Thymus (tissue), 11 donors: ENCODE data around the gene LDLRAP1. TPM values are rescaled to one million over a fixed set of nuclear protein-coding genes. Genes with fewer than 3 reads are reported as not detected.
A peak's percentile ranks its signal among the peaks of the same experiment; 100 is the strongest.

ENCODE experiments used
- DNase-seq, 9 donors: peaks; one replicate each; pipeline ENCODE4 v3.0.0-alpha.2; 2013; ENCODE audit warnings: low spot score in 9 of 9, low read depth in 6 of 9, missing footprints in 1 of 9
- H3K27ac ChIP-seq, 2 donors: one replicate each; pipeline ENCODE4 v1.5.1; 2013; ENCODE audit warnings: control low read depth in 1 of 2, low read depth in 1 of 2, low read length in 1 of 2, mild to moderate bottlenecking in 1 of 2, moderate library complexity in 1 of 2
- H3K27me3 ChIP-seq, 2 donors: one replicate each; pipeline ENCODE4 v1.5.1; 2013; ENCODE audit warnings: low read length in 1 of 2; ENCODE audit not compliant: control insufficient read depth in 2 of 2, insufficient read depth in 1 of 2
- H3K36me3 ChIP-seq, 2 donors: one replicate each; pipeline ENCODE4 v1.5.1; 2013; ENCODE audit warnings: low read length in 1 of 2, mild to moderate bottlenecking in 1 of 2, moderate library complexity in 1 of 2; ENCODE audit not compliant: control insufficient read depth in 2 of 2, insufficient read depth in 2 of 2
- H3K4me1 ChIP-seq, 2 donors: one replicate each; pipeline ENCODE4 v1.5.1; 2013; ENCODE audit warnings: low read length in 2 of 2; ENCODE audit not compliant: control insufficient read depth in 2 of 2, insufficient read depth in 2 of 2
- H3K4me3 ChIP-seq, 2 donors: one replicate each; pipeline ENCODE4 v1.5.1; 2013; ENCODE audit warnings: low read length in 2 of 2, control low read depth in 1 of 2, mild to moderate bottlenecking in 1 of 2
- H3K9me3 ChIP-seq, 2 donors: one replicate each; pipeline ENCODE4 v1.5.1; 2013; ENCODE audit warnings: low read length in 1 of 2, mild to moderate bottlenecking in 1 of 2; ENCODE audit not compliant: control insufficient read depth in 2 of 2, insufficient read depth in 1 of 2
- WGBS: extraction: QIAGEN DNeasy Blood & Tissue Kit; methylation state at CpG from one replicate; pipeline ENCODE4 v1.1.7; 2013; 5-methylcytosine and 5-hydroxymethylcytosine counted together
- polyA plus RNA-seq: library from polyadenylated mRNA; stranded (reverse); fragments of 200-250 nt; gene quantifications from one replicate; pipeline ENCODE4 v1.2.3, GENCODE V29; 2013
- total RNA-seq: library from RNA; stranded (reverse); fragments of 120-200 nt; gene quantifications from one replicate; pipeline ENCODE4 v1.2.4, GENCODE V29; 2013
- donor health status: healthy.

Gene LDLRAP1
- total and polyA plus RNA-seq, 2 donors = 4.3 to 31.6 TPM

- WGBS = 92% methylated on average over 4 of the region's 4 CpGs
- H3K9me3 ChIP-seq = no peaks in the 10 kb centered on the region
Measured at GRCh38 chr1:25538191-25538767, 5.1 kb upstream of the LDLRAP1 start.

DNA sequence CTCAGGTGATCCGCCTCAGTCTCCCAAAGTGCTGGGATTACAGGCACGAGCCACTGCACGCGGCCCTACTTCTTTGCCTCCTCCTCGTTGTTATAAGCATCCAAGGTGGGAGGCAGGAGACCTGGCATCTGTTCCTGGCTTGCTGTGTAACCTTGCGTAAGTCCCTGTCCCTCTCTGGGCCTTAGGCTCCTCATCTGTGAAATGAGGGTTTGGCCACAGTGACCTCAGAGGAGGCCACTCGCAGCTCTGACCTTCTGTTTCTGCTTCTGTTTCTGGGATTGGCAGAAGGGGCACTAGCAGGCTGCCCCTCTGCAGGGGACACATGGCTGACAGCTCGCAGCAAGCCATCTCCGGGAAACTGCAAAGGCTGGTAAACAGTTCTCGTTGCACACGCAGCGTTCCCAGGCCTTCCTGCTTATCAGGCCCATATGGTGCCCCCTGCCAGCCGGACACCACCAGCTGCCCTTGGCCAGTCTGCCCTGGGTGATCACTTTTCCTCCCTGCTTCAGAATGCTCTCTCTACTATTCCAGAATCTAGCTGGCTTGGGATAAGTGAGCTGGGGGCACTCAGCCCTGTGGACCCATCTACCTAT is 2.6 kb upstream of the LDLRAP1 start:
- 98% methylated on average over 13 of the region's 13 CpGs for WGBS
- Histone ChIP-seq H3K4me3 (no peak overlapping the region), H3K27ac (no peak overlapping the region), H3K9me3 (no peaks in the 10 kb centered on the region), H3K36me3 (no peaks in the 10 kb centered on the region), H3K4me1 (peaks cover 7 to 9% of the 10 kb centered on the region in 2 donors), H3K27me3 (peaks cover 34 to 73% of the 10 kb centered on the region in 2 donors)
- DNase-seq = no peak

More at GRCh38 chr1:25538191-25538767, 5.1 kb upstream of the LDLRAP1 start:
- H3K27ac ChIP-seq = no peak overlapping the region
- H3K36me3 ChIP-seq = no peaks in the 10 kb centered on the region
- DNase-seq = no peak
- H3K4me3 ChIP-seq = no peak overlapping the region
- H3K27me3 ChIP-seq = peaks cover 14 to 48% of the 10 kb centered on the region in 2 donors
- peaks cover 6 to 9% of the 10 kb centered on the region in 2 donors for H3K4me1 ChIP-seq

DNA sequence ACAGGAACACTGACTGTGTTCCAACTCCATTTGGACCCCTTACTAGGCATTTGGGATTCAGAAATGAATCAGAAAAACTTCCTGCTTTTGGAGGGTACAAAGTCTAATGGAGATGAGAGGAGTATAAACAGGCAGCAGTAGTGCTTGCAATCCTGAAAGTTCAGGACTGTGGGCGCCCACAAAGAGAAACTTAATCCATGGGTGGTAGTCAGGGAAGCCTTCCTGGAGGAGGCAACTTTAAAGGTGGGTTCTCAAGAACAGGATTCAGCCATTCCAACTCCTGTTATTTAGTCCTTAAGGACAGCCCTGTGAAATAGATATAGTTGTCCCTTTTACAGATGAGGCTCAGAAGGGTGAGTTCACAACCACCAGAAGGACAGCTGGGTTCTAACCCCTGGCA is 2.0 kb upstream of the LDLRAP1 start:
- peaks cover 7 to 9% of the 10 kb centered on the region in 2 donors for H3K4me1 ChIP-seq

DNA sequence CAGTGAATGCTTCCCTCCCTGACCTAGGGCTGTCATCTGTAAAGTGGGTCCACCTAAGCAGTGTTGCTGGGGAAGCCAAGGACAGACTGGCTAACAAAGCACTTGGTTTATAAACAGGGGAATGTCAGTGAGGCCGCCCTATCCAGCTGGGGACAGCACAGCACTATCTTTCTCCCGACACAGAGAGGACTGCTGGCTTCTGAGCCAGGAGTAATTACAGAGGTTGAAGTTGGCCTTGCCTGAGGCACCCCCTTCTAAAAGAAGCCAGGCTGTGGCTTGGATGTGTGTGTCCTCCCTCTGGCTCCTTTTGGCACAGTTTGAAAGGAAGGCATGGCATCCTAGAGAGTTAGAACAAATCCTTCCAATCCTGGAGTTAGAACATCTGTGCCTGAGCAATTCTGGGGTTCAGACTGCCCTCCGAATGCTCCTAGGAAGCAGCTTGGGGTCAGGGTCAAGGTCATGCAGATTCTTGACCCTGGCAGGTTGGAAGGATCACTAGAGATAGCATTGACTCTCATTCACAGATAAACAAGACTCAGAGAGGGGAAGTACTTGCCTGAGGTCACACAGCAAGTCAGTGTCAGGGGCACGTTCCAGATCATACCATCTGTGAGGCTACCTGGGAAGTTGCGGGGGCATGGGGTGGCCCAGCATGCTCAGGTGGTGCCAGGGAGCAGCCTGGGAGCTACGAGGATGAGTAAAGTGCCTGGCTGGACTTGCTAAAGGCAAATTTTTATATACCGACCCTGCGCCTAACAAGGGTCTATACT is 1.3 kb upstream of the LDLRAP1 start:
- peaks cover 34 to 76% of the 10 kb centered on the region in 2 donors for H3K27me3 ChIP-seq
- DNase-seq = no peak
- no peak overlapping the region for H3K27ac ChIP-seq
- H3K9me3 ChIP-seq = no peaks in the 10 kb centered on the region
- H3K4me1 ChIP-seq = peaks cover 7 to 9% of the 10 kb centered on the region in 2 donors
- WGBS = 94% methylated on average over 8 of the region's 8 CpGs
- H3K4me3 ChIP-seq = no peak overlapping the region
- H3K36me3 ChIP-seq = no peaks in the 10 kb centered on the region

More for the DNA sequence above, 2.0 kb upstream of the LDLRAP1 start:
- peaks cover 34 to 78% of the 10 kb centered on the region in 2 donors for H3K27me3 ChIP-seq
- WGBS = 94% methylated on average over 1 of the region's 1 CpG
- no peaks in the 10 kb centered on the region for H3K9me3 ChIP-seq
- no peak overlapping the region for H3K27ac ChIP-seq
- H3K36me3 ChIP-seq = no peaks in the 10 kb centered on the region
- DNase-seq = no peak
- no peak overlapping the region for H3K4me3 ChIP-seq

- Histone ChIP-seq H3K4me3 (peak overlapping the region in 1 of 2 donors; percentile 67), H3K27ac (no peak overlapping the region), H3K27me3 (peaks cover 34 to 71% of the 10 kb centered on the region in 2 donors), H3K36me3 (no peaks in the 10 kb centered on the region), H3K9me3 (no peaks in the 10 kb centered on the region), H3K4me1 (peaks cover 7 to 9% of the 10 kb centered on the region in 2 donors)
- 54% methylated on average over 7 of the region's 7 CpGs for WGBS
- no peak for DNase-seq
Measured at GRCh38 chr1:25543005-25543424, 391 bp upstream of the LDLRAP1 start.

DNA sequence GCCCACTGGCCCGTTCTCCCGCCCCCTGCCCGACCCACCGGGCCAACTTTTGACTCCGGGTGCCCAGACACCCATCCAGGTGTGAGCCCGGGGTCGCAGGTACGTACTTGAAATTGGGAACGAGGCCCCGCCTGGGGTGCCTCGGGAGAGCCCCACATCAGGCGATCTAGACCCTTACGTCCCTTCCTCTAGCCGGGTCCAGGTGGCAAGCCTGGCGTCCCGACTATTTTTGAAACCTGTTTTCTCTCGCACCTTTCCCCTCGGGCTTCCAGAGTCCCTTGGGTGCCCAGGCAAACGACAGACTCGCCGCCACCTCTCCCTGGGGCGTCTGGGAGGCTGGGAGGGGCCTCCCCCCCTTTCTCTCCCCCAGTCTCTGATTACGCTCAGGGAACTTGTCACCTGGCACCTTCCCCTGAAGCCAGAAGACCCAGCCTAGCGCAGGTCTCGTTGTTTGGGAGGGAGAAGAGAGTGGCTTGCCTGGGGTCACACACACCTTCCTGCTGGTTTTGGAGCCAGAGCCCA is 898 bp downstream of the LDLRAP1 start:
- Histone ChIP-seq H3K4me3 (peak overlapping the region; percentile 38 to 67), H3K27me3 (peaks cover 34 to 64% of the 10 kb centered on the region in 2 donors), H3K4me1 (peaks cover 13 to 16% of the 10 kb centered on the region in 2 donors), H3K9me3 (no peaks in the 10 kb centered on the region), H3K36me3 (no peaks in the 10 kb centered on the region), H3K27ac (no peak overlapping the region)
- WGBS = 18% methylated on average over 25 of the region's 25 CpGs
- DNase-seq = no peak

DNA sequence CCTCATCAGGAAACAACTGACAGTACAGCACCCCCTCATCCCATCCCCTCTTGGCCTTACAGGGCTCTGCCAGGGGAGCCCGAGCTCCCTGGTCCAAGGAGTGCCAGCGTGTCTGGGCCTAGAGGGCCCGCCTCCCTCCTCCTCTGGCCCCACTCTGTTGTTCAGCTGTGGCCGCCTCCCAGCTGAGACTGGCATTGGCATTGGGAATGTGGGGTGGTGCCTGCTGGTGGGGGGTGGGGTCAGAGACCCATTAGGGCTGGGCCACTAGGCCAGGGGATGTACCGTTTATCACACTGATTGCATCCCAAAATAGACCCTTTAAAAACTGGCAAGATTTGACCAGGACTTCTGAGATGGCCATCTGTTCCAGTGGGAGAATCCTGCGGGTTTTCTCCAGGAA is 1.4 kb downstream of the LDLRAP1 start:
- no peaks in the 10 kb centered on the region for H3K9me3 ChIP-seq
- WGBS = 75% methylated on average over 6 of the region's 6 CpGs
- peaks cover 34 to 61% of the 10 kb centered on the region in 2 donors for H3K27me3 ChIP-seq
- H3K36me3 ChIP-seq = no peaks in the 10 kb centered on the region
- peak overlapping the region in 1 of 2 donors; percentile 18 for H3K4me3 ChIP-seq
- DNase-seq = no peak
- peaks cover 19 to 21% of the 10 kb centered on the region in 2 donors for H3K4me1 ChIP-seq
- H3K27ac ChIP-seq = no peak overlapping the region

- H3K27ac ChIP-seq = no peak overlapping the region
- H3K27me3 ChIP-seq = peaks cover 34 to 56% of the 10 kb centered on the region in 2 donors
- no peak for DNase-seq
- no peak overlapping the region for H3K4me3 ChIP-seq
- no peaks in the 10 kb centered on the region for H3K9me3 ChIP-seq
- H3K36me3 ChIP-seq = no peaks in the 10 kb centered on the region
- peaks cover 23 to 31% of the 10 kb centered on the region in 2 donors for H3K4me1 ChIP-seq
- 97% methylated on average over 3 of the region's 3 CpGs for WGBS
Measured at GRCh38 chr1:25545767-25546166, 2.4 kb downstream of the LDLRAP1 start.

DNA sequence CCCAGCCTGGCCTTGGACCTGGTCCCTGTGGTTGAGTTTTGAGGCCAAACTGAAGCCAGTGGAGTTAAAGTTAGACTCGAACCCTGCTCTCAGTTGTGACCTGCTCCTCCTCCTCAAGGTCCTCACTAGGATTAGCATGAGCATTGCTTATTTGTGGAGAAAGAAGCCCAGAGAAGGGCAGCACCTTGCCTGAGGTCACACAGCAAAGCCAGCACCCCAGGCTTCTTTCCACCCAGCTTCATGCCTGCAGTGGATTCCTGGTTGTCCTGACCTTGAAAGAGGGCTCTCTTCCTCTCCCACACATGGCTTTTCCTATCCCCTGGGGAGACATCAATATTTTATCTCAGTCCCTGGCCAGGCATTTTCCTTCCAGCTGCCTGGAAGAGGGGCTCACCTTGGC is 2.8 kb downstream of the LDLRAP1 start:
- Histone ChIP-seq H3K4me1 (peaks cover 23 to 32% of the 10 kb centered on the region in 2 donors), H3K36me3 (no peaks in the 10 kb centered on the region), H3K27me3 (peaks cover 30 to 52% of the 10 kb centered on the region in 2 donors), H3K9me3 (no peaks in the 10 kb centered on the region), H3K27ac (no peak overlapping the region), H3K4me3 (no peak overlapping the region)
- no peak for DNase-seq
- 98% methylated on average over 1 of the region's 1 CpG for WGBS
